Ureter (tissue), 1 donor: Measurements from ENCODE around the gene LITAF. TPM values are rescaled to one million over a fixed set of nuclear protein-coding genes. Genes with fewer than 3 reads are reported as not detected.

Experiments
- DNase-seq: peaks from one replicate; pipeline ENCODE4 v3.0.0-alpha.2; 2020; ENCODE audit warnings: low spot score
- total RNA-seq: library from RNA; stranded (reverse); gene quantifications from one replicate; pipeline ENCODE4 v1.2.4, GENCODE V29; 2023
- donor health status: DM: yes; HTN: yes; CAD: no.

The LITAF gene
- 160 TPM for total RNA-seq

GRCh38 chr16:11586856-11587642 lies at the start of gene LITAF:
LITAF (minus strand) TSS chr16:11586919; CDS start chr16:11556730, 30,189 bp downstream.
- DNase-seq, result peak; percentile 73

GRCh38 chr16:11636172-11636721 lies 49.5 kb upstream of the LITAF start:
- no peak for DNase-seq

GRCh38 chr16:11635679-11636171 lies 49.0 kb upstream of the LITAF start:
- no peak for DNase-seq

GRCh38 chr16:11635113-11635652 lies 48.5 kb upstream of the LITAF start:
- no peak for DNase-seq

DNA sequence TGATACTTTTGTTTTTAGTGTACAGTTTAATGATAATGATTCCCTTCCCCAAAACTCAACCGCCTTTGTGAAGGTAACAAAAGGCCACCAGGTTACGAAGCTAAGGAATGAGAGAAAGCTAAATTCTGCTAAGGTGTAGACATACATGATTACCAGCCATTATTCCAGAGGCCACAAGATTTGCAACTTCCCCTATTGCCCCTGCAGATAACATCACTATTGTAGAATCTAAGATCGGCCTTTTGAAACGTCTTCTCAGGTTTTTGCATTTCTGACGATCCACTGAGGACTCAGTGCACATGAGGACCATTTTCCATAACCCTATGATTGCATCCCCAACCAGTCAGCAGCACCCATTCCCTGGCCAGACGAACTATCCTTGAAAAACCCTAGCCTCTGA lies 47.6 kb upstream of the LITAF start:
- no peak for DNase-seq

DNA sequence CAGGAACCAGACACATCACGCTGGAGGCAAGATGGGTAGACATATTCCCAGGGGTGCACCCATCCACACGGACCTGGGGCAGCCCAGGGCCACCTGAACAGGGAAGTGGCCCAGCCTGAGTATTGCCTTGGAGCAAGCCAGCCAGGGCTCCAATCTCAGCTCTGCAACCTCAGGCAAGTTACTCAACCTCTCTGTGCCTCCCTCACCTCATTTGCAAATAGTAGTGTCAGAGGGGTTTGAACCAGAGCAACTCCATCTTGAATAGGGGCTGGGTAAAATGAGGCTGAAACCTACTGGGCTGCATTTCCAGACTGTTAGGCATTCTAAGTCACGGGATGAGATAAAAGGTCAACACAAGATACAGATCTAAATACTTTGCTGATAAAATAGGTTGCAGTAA lies 46.4 kb upstream of the LITAF start:
- no peak for DNase-seq

- peak; percentile 73 for DNase-seq
Measured at GRCh38 chr16:11632455-11632939, 45.8 kb upstream of the LITAF start.

GRCh38 chr16:11631214-11631613 lies 44.5 kb upstream of the LITAF start:
- no peak for DNase-seq

- DNase-seq, result no peak
Measured at GRCh38 chr16:11630768-11631056, 44.0 kb upstream of the LITAF start.

DNA sequence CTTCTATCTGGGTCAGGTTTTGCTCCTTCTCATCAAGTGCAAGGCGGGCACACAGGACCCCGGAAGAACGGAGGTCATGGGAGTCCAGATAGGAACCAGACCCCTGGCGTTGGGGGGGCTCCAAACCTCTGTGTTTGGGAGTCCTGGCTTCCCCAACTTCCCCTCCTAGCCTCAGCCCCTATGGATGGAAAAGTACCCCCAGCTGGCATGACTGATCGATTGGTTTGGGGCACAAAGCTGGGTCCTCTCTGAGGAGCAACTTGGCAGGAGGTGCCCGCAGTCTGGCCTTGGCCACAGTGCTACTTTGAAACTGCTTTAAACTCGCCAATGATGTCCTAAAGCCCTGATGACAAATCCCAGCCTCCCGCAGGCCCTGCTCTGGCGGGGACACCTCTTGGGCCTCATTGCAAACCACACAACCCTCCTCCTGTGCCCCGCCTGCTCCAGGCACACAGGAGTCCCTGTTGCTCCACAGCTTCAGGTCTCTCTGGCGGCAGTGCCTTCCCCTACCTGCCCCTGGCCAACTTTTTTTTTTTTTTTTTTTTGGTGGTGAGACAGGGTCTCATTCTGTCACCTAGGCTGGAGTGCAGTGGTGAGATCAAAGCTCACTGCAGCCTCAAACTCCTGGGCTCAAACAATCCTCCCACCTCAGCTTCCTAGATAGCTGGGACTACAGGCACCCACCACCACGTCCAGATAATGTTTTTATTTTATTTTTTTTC lies 43.5 kb upstream of the LITAF start:
- DNase-seq, result no peak

- no peak for DNase-seq
Measured at GRCh38 chr16:11629071-11630030, 42.6 kb upstream of the LITAF start.

DNA sequence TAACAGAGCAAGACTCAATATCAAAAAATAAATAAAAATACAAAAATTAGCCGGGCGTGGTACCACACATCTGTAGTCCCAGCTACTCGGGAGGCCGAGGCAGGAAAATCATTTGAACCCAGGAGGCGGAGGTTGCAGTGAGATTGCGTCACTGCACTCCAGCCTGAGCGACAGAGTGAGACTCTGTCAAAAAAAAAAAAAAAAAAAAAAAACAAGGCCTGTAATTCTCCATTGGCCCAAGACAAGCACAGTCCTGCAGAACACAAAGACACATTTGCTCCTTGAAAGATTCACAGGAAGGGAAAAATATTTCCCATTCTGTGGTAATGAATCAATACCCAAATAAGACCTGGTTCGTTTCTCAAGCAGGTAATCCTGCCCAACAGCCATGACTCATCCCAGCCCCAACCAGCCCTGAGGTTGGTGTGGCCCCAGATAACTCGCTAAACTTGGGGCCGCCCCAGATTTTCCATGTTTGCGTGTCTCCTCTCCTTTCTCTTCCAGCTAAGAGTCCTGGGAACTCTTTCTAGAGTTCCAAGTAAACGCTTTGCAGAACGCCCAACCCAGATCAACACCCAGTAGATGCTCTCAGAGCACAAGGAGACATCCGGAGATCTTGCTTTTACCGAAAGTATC lies 41.2 kb upstream of the LITAF start:
- peak; percentile 73 for DNase-seq

DNA sequence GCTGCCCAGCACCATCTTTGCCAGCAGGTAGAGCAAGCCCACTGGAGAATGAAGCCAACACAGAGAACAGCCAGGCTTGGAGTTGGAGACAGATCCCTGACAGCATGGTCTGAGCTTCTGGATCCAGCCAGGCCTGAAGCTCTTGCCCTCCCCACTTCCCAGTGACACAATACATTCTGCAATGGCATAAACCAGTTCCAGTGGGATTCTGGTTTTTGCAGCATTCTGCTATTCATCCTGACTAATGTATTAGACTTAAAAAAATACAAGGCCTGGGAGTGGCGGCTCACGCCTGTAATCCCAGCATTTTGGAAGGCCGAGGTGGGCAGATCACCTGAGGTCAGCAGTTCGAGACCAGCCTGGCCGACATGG lies 40.6 kb upstream of the LITAF start:
- DNase-seq, result no peak

- no peak for DNase-seq
Measured at GRCh38 chr16:11626657-11627291, 40.1 kb upstream of the LITAF start.

DNA sequence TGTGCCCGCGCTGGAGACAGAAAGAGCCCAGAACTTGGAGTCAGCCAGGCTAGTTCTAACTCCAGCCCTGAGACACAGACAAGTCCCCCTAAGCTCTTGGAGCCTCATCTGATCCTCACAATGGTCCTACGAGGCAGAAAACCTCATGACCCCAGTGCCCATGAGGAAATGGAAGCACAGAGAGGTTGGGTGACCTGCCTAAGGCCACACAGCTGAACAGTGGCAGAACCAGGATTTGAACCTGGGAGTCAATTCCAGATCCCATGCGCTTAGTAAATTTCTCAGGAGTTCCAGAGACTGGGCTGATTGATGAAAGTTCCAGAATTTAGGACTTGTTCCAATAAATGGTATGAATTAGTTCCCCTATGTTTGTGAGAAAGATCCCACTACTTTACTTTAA lies 39.0 kb upstream of the LITAF start:
- DNase-seq, result no peak

DNA sequence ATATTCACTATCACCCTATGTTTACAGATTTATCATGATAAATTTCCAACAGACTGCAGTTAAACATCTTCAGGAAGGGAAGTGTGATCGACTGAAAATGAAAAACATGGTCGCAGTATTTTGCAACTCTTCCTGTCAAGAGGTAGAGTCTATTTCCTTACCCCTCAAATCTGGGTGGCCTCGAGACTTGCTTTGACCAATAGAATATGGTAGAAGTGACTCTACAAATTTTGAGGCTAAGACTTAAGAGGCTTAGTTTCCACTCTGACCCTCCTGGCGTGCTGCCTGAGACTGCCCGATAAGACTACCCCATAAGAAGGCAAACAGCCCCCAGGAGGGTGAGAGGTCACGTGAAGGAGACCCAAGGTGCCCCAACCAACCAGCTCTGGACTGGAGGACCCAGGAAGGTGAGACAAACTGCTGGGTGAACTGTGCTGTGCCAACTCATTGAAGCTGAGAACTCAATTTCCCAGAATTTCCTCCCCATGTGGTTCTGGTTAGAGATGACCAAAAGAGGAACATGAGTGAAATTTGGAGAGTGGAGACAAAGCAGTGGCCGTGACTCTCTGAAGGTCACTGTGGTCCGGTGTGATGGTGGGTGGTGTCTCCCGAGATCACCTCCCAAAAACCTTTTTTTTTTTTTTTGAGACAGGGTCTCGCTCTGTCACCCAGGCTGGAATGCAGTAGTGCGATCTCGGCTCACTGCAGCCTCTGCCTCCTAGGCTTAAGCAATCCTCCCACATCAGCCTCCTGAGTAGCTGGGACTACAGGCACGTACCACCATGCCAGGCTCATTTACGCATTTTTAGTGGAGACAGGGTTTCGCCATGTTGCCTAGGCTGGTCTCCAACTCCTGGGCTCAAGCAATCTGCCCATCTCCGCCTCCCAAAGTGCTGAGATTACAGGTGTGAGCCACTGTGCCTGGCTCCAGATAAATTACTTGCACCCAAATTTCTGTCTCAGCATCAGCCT lies 38.2 kb upstream of the LITAF start:
- no peak for DNase-seq

DNA sequence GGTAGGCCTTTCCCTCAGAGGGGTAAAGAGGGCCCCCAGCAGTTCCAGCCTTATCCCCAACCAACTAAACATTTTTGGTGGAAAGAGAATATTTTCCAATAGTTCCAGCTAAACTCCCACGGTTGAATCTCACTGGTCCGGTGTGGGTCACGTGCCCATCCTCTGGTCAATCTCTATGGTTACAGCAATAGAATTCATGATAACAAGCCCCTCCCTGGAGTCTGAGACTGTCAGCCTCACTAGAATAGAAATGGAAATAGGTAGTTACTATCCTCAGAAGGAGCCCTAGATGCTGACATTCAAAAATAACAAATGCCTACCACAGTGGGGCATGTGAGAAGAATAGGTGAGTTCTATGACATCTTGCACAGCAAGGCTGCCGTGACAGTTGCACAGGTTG lies 37.5 kb upstream of the LITAF start:
- DNase-seq, result no peak

DNA sequence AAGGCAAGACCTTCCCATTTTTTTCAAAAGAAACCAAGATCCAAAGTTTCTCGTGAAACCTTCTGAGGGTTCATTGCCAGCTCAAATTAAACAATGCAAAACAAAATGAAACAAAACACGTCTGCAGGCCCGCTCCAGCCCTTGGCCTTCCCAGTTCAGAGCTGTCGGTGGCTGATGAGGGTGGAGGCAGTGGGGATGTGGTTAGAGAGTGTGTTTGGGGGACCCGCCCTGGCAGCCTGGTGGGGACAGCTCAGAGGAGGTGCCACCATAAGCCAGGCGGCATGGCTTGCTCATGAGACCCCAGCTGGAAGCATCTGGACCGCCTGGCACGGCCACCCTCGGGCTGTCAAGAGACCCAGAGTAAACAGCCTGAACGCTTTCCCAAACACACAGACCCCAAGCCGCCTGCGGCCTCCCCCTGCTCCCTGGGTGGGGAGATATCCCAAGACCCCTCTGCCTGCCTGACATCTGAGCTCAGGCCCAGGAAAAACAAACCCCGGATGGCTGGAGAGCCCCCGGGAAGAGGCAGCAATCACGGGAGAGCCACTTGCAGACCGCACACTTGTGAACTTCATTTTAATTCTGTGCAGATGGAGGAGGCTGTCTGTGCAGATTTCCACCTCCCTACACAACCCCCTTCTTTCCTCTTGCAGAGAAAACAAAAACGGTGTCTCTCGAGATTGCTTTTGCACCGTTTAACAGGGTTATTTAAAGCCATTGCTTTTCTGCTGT lies 35.4 kb upstream of the LITAF start:
- no peak for DNase-seq

DNA sequence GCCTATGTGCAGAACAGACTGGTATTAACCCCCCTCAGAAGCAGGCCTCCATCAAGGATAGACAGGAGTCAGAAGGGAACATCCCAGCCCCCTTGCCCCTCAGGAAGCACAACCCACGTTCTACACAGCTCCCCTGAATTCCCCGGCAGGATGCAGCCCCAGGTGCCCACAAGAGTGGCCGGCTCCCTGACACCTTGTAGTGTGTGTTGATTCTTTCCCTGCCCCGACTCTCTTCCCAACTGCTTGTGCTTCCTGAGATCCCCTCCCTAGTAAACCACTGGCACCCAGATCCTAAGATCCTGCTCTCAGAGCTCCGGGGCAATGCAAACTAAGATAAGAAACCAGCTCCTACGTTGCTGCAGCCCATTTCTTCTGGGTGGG lies 34.8 kb upstream of the LITAF start:
- no peak for DNase-seq
